Loucy (cell line): ENCODE results near the gene HDLBP.

Experiments
- H2AFZ ChIP-seq: fragments of 200-600 bp; sonication (generic); 2 replicates; pipeline ENCODE4 v1.6.0; 2016; ENCODE audit warnings: antibody characterized with exemption, mild to moderate bottlenecking, low read length, moderate library complexity
- H3F3A ChIP-seq: fragments of 200-600 bp; 2 replicates; pipeline ENCODE4 v1.6.0; 2016; ENCODE audit warnings: antibody characterized with exemption, low read depth, mild to moderate bottlenecking
- H3K27me3 ChIP-seq: fragments of 200-600 bp; sonication (generic); 2 replicates; pipeline ENCODE4 v1.6.1; 2014; ENCODE audit warnings: low read length, mild to moderate bottlenecking; ENCODE audit not compliant: insufficient read depth, poor library complexity, severe bottlenecking
- H3K36me3 ChIP-seq: fragments of 200-600 bp; sonication (generic); 2 replicates; pipeline ENCODE4 v1.6.1; 2016; ENCODE audit warnings: low read length; ENCODE audit not compliant: insufficient read depth
- H3K4me1 ChIP-seq: fragments of 200-600 bp; sonication (generic); 2 replicates; pipeline ENCODE4 v1.5.1; 2014; ENCODE audit warnings: low read length, mild to moderate bottlenecking; ENCODE audit not compliant: insufficient read depth, poor library complexity, severe bottlenecking
- H3K4me2 ChIP-seq: fragments of 200-600 bp; sonication (generic); 2 replicates; pipeline ENCODE4 v1.6.0; 2014; ENCODE audit warnings: antibody characterized with exemption, low read length, low read depth, mild to moderate bottlenecking; ENCODE audit not compliant: poor library complexity, severe bottlenecking
- H3K4me3 ChIP-seq: fragments of 200-600 bp; sonication (generic); 2 replicates; pipeline ENCODE4 v1.5.1; 2014; ENCODE audit warnings: low read length, mild to moderate bottlenecking, mixed read lengths; ENCODE audit not compliant: poor library complexity, severe bottlenecking
- H3K79me2 ChIP-seq: fragments of 200-600 bp; sonication (generic); 2 replicates; pipeline ENCODE4 v1.6.1; 2014; ENCODE audit warnings: low read length; ENCODE audit not compliant: insufficient read depth
- H3K9ac ChIP-seq: fragments of 200-600 bp; sonication (generic); 2 replicates; pipeline ENCODE4 v1.6.0; 2014; ENCODE audit warnings: mild to moderate bottlenecking, low read depth, low read length, moderate library complexity; ENCODE audit not compliant: poor library complexity, severe bottlenecking
- H3K9me2 ChIP-seq: fragments of 200-600 bp; sonication (generic); replicated peaks from 2 replicates; pipeline ENCODE4 v1.6.1; 2016; ENCODE audit warnings: low read depth, low read length, mixed read lengths
- H3K9me3 ChIP-seq: fragments of 200-600 bp; sonication (generic); 2 replicates; pipeline ENCODE4 v1.6.1; 2014; ENCODE audit warnings: mild to moderate bottlenecking, antibody characterized with exemption, low read length, low read depth; ENCODE audit not compliant: insufficient read depth
- H4K20me1 ChIP-seq: fragments of 200-600 bp; sonication (generic); 2 replicates; pipeline ENCODE4 v1.6.0; 2014; ENCODE audit warnings: antibody characterized with exemption, low read length, mild to moderate bottlenecking; ENCODE audit not compliant: insufficient read depth, poor library complexity, severe bottlenecking
- CTCF ChIP-seq: fragments of 200-600 bp; sonication (generic); conservative IDR thresholded peaks from 2 replicates; pipeline ENCODE4 v1.5.1; 2014; ENCODE audit warnings: mild to moderate bottlenecking, antibody characterized with exemption, low read length
- EZH2phosphoT487 ChIP-seq: fragments of 200-600 bp; IDR thresholded peaks from 2 replicates; pipeline ENCODE4 v1.6.1; 2018; ENCODE audit warnings: antibody characterized with exemption, mild to moderate bottlenecking, moderate library complexity, borderline replicate concordance

Gene HDLBP

GRCh38 chr2:241254904-241255351 lies 60.5 kb downstream of the HDLBP start:
- no peak for TF ChIP-seq CTCF
- TF ChIP-seq EZH2phosphoT487: no peak
- no peaks in the 10 kb centered on the region for H3K4me1 ChIP-seq
- peaks cover 12% of the 10 kb centered on the region for H4K20me1 ChIP-seq
- no peaks in the 10 kb centered on the region for H3F3A ChIP-seq
- H3K27me3 ChIP-seq: no peaks in the 10 kb centered on the region
- H3K9me2 ChIP-seq: no peaks in the 10 kb centered on the region
- no peak overlapping the region for H3K9ac ChIP-seq
- H2AFZ ChIP-seq: no peak overlapping the region
- no peak overlapping the region for H3K4me2 ChIP-seq
- H3K9me3 ChIP-seq: no peaks in the 10 kb centered on the region
- peaks cover 87% of the 10 kb centered on the region; the same call in 1 of the 2 replicates for H3K36me3 ChIP-seq
- H3K4me3 ChIP-seq: no peak overlapping the region
- no peaks in the 10 kb centered on the region for H3K79me2 ChIP-seq

- no peak overlapping the region for H3K9ac ChIP-seq
- no peaks in the 10 kb centered on the region for H3K9me3 ChIP-seq
- no peak overlapping the region for H3K4me3 ChIP-seq
- peaks cover 4% of the 10 kb centered on the region for H4K20me1 ChIP-seq
- H3K4me1 ChIP-seq: no peaks in the 10 kb centered on the region
- no peaks in the 10 kb centered on the region for H3K79me2 ChIP-seq
- TF ChIP-seq CTCF (no peak), EZH2phosphoT487 (no peak)
- H2AFZ ChIP-seq: no peak overlapping the region
- peaks cover 94% of the 10 kb centered on the region; the same call in 1 of the 2 replicates for H3K36me3 ChIP-seq
- H3K4me2 ChIP-seq: no peak overlapping the region
- H3K27me3 ChIP-seq: no peaks in the 10 kb centered on the region
- no peaks in the 10 kb centered on the region for H3F3A ChIP-seq
- H3K9me2 ChIP-seq: no peaks in the 10 kb centered on the region
Observed at GRCh38 chr2:241252778-241253475, 62.5 kb downstream of the HDLBP start.

- Histone ChIP-seq H3K27me3 (no peaks in the 10 kb centered on the region), H3K4me3 (no peak overlapping the region), H3K9me2 (no peaks in the 10 kb centered on the region), H3K79me2 (no peaks in the 10 kb centered on the region), H3K4me2 (no peak overlapping the region), H4K20me1 (no peaks in the 10 kb centered on the region), H3K4me1 (no peaks in the 10 kb centered on the region), H3K9me3 (no peaks in the 10 kb centered on the region), H3F3A (no peaks in the 10 kb centered on the region), H2AFZ (no peak overlapping the region), H3K36me3 (peaks cover 95% of the 10 kb centered on the region; the same call in 1 of the 2 replicates), H3K9ac (no peak overlapping the region)
- TF ChIP-seq CTCF (no peak), EZH2phosphoT487 (no peak)
Observed at GRCh38 chr2:241249654-241250053, 65.8 kb downstream of the HDLBP start.
